Caco-2 (cell line): Measurements from ENCODE around the gene HSPG2. TPM values are rescaled to one million over a fixed set of nuclear protein-coding genes. Genes with fewer than 3 reads are reported as not detected.

Source experiments
- BruUV-seq: library from RNA; stranded (reverse); fragments of 400-500 nt; replicated peaks from 2 replicates; lab custom pipeline; 2021; lab: Mats Ljungman, UMichigan
- CTCF ChIA-PET: fragments of 300-600 bp; sonication (Branson Sonifier 250); formaldehyde crosslinking; loops from one replicate; lab custom pipeline; 2022; ENCODE audit warnings: antibody characterized with exemption; lab: Charles Lee
- POLR2A ChIA-PET: fragments of 300-600 bp; sonication (Branson Sonifier 250); formaldehyde crosslinking; loops from one replicate; lab custom pipeline; 2022; ENCODE audit warnings: antibody characterized with exemption; lab: Charles Lee
- DNase-seq, 2 experiments: peaks; one replicate each; pipeline versions ENCODE4 v3.0.0 to v3.0.0-alpha.2; 2020 to 2022
- H3K27me3 ChIP-seq: replicated peaks from 2 replicates; pipeline ENCODE4 v1.6.0; 2011; ENCODE audit warnings: low read length; ENCODE audit not compliant: control insufficient read depth, insufficient read depth
- H3K36me3 ChIP-seq: 2 replicates; pipeline ENCODE4 v1.5.1; 2011; ENCODE audit warnings: low read length; ENCODE audit not compliant: control insufficient read depth, insufficient read depth
- H3K4me1 ChIP-seq: fragments of 250-450 bp; sonication (Bioruptor Pico); 2 replicates; pipeline ENCODE4 v1.5.1; 2020; ENCODE audit warnings: mild to moderate bottlenecking
- H3K4me3 ChIP-seq: 2 replicates; pipeline ENCODE4 v1.5.1; 2011; ENCODE audit warnings: low read depth, mild to moderate bottlenecking, control low read depth, low read length
- H3K9me3 ChIP-seq: fragments of 250-450 bp; sonication (Bioruptor Pico); 2 replicates; pipeline ENCODE4 v1.5.1; 2020; ENCODE audit warnings: mild to moderate bottlenecking, moderate library complexity
- H3K27ac Mint-ChIP-seq: one replicate; pipeline ENCODE4 v1.8.0; 2022; ENCODE audit warnings: mixed read lengths; ENCODE audit not compliant: unreplicated experiment
- H3K27me3 Mint-ChIP-seq: one replicate; pipeline ENCODE4 v1.8.0; 2022; ENCODE audit warnings: mixed read lengths; ENCODE audit not compliant: insufficient read depth, unreplicated experiment
- H3K36me3 Mint-ChIP-seq: one replicate; pipeline ENCODE4 v1.8.0; 2022; ENCODE audit warnings: mild to moderate bottlenecking, mixed read lengths; ENCODE audit not compliant: insufficient read depth, unreplicated experiment
- H3K4me1 Mint-ChIP-seq: one replicate; pipeline ENCODE4 v1.8.0; 2022; ENCODE audit warnings: low read depth, mixed read lengths; ENCODE audit not compliant: unreplicated experiment
- H3K4me3 Mint-ChIP-seq: one replicate; pipeline ENCODE4 v1.8.0; 2022; ENCODE audit warnings: mild to moderate bottlenecking, moderate library complexity, mixed read lengths; ENCODE audit not compliant: unreplicated experiment
- H3K9me3 Mint-ChIP-seq: one replicate; pipeline ENCODE4 v1.8.0; 2022; ENCODE audit warnings: mixed read lengths; ENCODE audit not compliant: unreplicated experiment
- CTCF ChIP-seq, 2 experiments: fragments of 200-600 bp in 1 of 2; IDR thresholded peaks; 1 replicate in 1 of 2; 2 replicates in 1 of 2; pipeline versions ENCODE4 v1.5.1 to v1.8.0; 2011 to 2022; ENCODE audit warnings: antibody characterized with exemption in 1 of 2, control low read depth in 1 of 2, inconsistent platforms in 1 of 2, low read depth in 1 of 2, low read length in 1 of 2, mild to moderate bottlenecking in 1 of 2, moderate library complexity in 1 of 2; ENCODE audit not compliant: insufficient read depth in 1 of 2, severe bottlenecking in 1 of 2, unreplicated experiment in 1 of 2
- intact Hi-C: fragments of 100-400 bp; cut with micrococcal nuclease; formaldehyde crosslinking; loops from one replicate; pipeline ENCODE4 v1.10.0; 2022; ENCODE audit not compliant: unreplicated experiment
- total RNA-seq: library from RNA; stranded (reverse); gene quantifications from 2 replicates; pipeline ENCODE4 v1.2.3, GENCODE V29; 2022

HSPG2 gene
- total RNA-seq, 1 experiment from 2014 or later, result 237 TPM

GRCh38 chr1:21834094-21834493 lies 103.0 kb downstream of the HSPG2 start:
- H3K4me1 ChIP-seq, result no peaks in the 10 kb centered on the region
- intact Hi-C loops, result no loop called here
- no peak overlapping the region for H3K27ac Mint-ChIP-seq
- peaks cover 84% of the 10 kb centered on the region for H3K36me3 Mint-ChIP-seq
- BruUV-seq, result no TSS peak
- ChIA-PET CTCF (no interaction called here), POLR2A (no interaction called here)
- H3K4me3 Mint-ChIP-seq, result no peak overlapping the region
- no peaks in the 10 kb centered on the region for H3K27me3 Mint-ChIP-seq
- H3K4me1 Mint-ChIP-seq, result no peaks in the 10 kb centered on the region
- H3K4me3 ChIP-seq, result no peak overlapping the region
- H3K9me3 ChIP-seq, result no peaks in the 10 kb centered on the region
- H3K36me3 ChIP-seq, result peaks cover 8% of the 10 kb centered on the region
- peak in 1 of 2 experiments; percentile 14 for TF ChIP-seq CTCF (IDR thresholded peaks at IDR 0.05; ENCODE audit: insufficient read depth in 1 of 2, low read depth in 1 of 2, low read length in 1 of 2, severe bottlenecking in 1 of 2, unreplicated experiment in 1 of 2)
- DNase-seq, result no peak
- no peaks in the 10 kb centered on the region for H3K9me3 Mint-ChIP-seq
- no peaks in the 10 kb centered on the region for H3K27me3 ChIP-seq

- H3K4me1 ChIP-seq, result no peaks in the 10 kb centered on the region
- CTCF ChIA-PET, result no interaction called here
- H3K27me3 ChIP-seq, result no peaks in the 10 kb centered on the region
- intact Hi-C loops, result no loop called here
- H3K4me3 ChIP-seq, result no peak overlapping the region
- Mint-ChIP-seq H3K9me3 (no peaks in the 10 kb centered on the region), H3K4me3 (no peak overlapping the region), H3K36me3 (peaks cover 83% of the 10 kb centered on the region), H3K27me3 (no peaks in the 10 kb centered on the region), H3K4me1 (no peaks in the 10 kb centered on the region), H3K27ac (no peak overlapping the region)
- no peaks in the 10 kb centered on the region for H3K9me3 ChIP-seq
- no peak for TF ChIP-seq CTCF (IDR thresholded peaks at IDR 0.05; ENCODE audit: insufficient read depth in 1 of 2, low read depth in 1 of 2, low read length in 1 of 2, severe bottlenecking in 1 of 2, unreplicated experiment in 1 of 2)
- POLR2A ChIA-PET, result no interaction called here
- peaks cover 8% of the 10 kb centered on the region for H3K36me3 ChIP-seq
- BruUV-seq, result no TSS peak
- no peak for DNase-seq
These were observed 103.6 kb downstream of the HSPG2 start for GRCh38 chr1:21833392-21833976.

GRCh38 chr1:21831454-21831970 lies 105.6 kb downstream of the HSPG2 start:
- TF ChIP-seq CTCF (IDR thresholded peaks at IDR 0.05; ENCODE audit: insufficient read depth in 1 of 2, low read depth in 1 of 2, low read length in 1 of 2, severe bottlenecking in 1 of 2, unreplicated experiment in 1 of 2), result no peak
- CTCF ChIA-PET, result no interaction called here
- Histone ChIP-seq H3K9me3 (no peaks in the 10 kb centered on the region), H3K36me3 (peaks cover 5% of the 10 kb centered on the region), H3K4me1 (no peaks in the 10 kb centered on the region), H3K27me3 (no peaks in the 10 kb centered on the region), H3K4me3 (no peak overlapping the region)
- H3K4me1 Mint-ChIP-seq, result no peaks in the 10 kb centered on the region
- DNase-seq, result no peak
- BruUV-seq, result no TSS peak
- no peak overlapping the region for H3K27ac Mint-ChIP-seq
- H3K36me3 Mint-ChIP-seq, result peaks cover 81% of the 10 kb centered on the region
- H3K27me3 Mint-ChIP-seq, result no peaks in the 10 kb centered on the region
- intact Hi-C loops, result no loop called here
- no peaks in the 10 kb centered on the region for H3K9me3 Mint-ChIP-seq
- no peak overlapping the region for H3K4me3 Mint-ChIP-seq
- POLR2A ChIA-PET, result no interaction called here
